Smooth muscle cell (in vitro differentiated cells): Measurements from ENCODE around the gene AATF. TPM values are rescaled to one million over a fixed set of nuclear protein-coding genes. Genes with fewer than 3 reads are reported as not detected.

ENCODE experiments used
- DNase-seq: peaks from one replicate; lab custom pipeline; 2025; ENCODE audit not compliant: unreplicated experiment; lab: John Stamatoyannopoulos, UW
- H2AFZ ChIP-seq: fragments of 200-600 bp; sonication (generic); 2 replicates; pipeline ENCODE4 v1.6.0; 2016; ENCODE audit warnings: antibody characterized with exemption, low read depth, mild to moderate bottlenecking
- H3F3A ChIP-seq: fragments of 200-600 bp; sonication (generic); 2 replicates; pipeline ENCODE4 v1.6.0; 2017; ENCODE audit warnings: antibody characterized with exemption, low read depth
- H3K27ac ChIP-seq: fragments of 200-600 bp; sonication (generic); 2 replicates; pipeline ENCODE4 v1.5.1; 2016; ENCODE audit warnings: low read depth, mild to moderate bottlenecking
- H3K27me3 ChIP-seq: fragments of 200-600 bp; sonication (generic); 2 replicates; pipeline ENCODE4 v1.6.1; 2016; ENCODE audit warnings: low read depth, mild to moderate bottlenecking
- H3K36me3 ChIP-seq: fragments of 200-600 bp; sonication (generic); 2 replicates; pipeline ENCODE4 v1.5.1; 2016; ENCODE audit warnings: low read depth
- H3K4me1 ChIP-seq: fragments of 200-600 bp; sonication (generic); 2 replicates; pipeline ENCODE4 v1.5.1; 2016; ENCODE audit warnings: low read depth
- H3K4me2 ChIP-seq: fragments of 200-600 bp; sonication (generic); 2 replicates; pipeline ENCODE4 v1.6.0; 2016; ENCODE audit warnings: mild to moderate bottlenecking
- H3K4me3 ChIP-seq: fragments of 200-600 bp; sonication (generic); 2 replicates; pipeline ENCODE4 v1.5.1; 2016; ENCODE audit warnings: mild to moderate bottlenecking
- H3K79me2 ChIP-seq: fragments of 200-600 bp; sonication (generic); 2 replicates; pipeline ENCODE4 v1.6.0; 2016; ENCODE audit warnings: low read depth, mild to moderate bottlenecking
- H3K9ac ChIP-seq: fragments of 200-600 bp; sonication (generic); 2 replicates; pipeline ENCODE4 v1.6.0; 2016; ENCODE audit warnings: low read depth
- H3K9me3 ChIP-seq: fragments of 200-600 bp; sonication (generic); replicated peaks from 2 replicates; pipeline ENCODE4 v1.5.1; 2016; ENCODE audit warnings: low read depth
- H4K20me1 ChIP-seq: fragments of 200-600 bp; sonication (generic); 2 replicates; pipeline ENCODE4 v1.6.0; 2016; ENCODE audit warnings: low read depth
- CTCF ChIP-seq: fragments of 200-600 bp; sonication (generic); IDR thresholded peaks from 2 replicates; pipeline ENCODE4 v1.5.1; 2017; ENCODE audit warnings: borderline replicate concordance, mild to moderate bottlenecking, antibody characterized with exemption; ENCODE audit not compliant: insufficient read depth, poor library complexity, severe bottlenecking
- WGBS: methylation state at CpG from one replicate; pipeline ENCODE4 v1.1.7; 2016; ENCODE audit warnings: low lambda C conversion rate; 5-methylcytosine and 5-hydroxymethylcytosine counted together
- polyA plus RNA-seq: library from polyadenylated mRNA; unstranded; fragments of >200 nt; fragmentation: Nextera tagmentation; extraction: Ambion mirVana; gene quantifications from 2 replicates; pipeline ENCODE4 v1.2.1, GENCODE V29; 2016
- total RNA-seq: library from RNA; depleted of rRNA; stranded (reverse); fragments of >200 nt; gene quantifications from 2 replicates; pipeline ENCODE4 v1.2.3, GENCODE V29; 2014

Gene AATF
- total and polyA plus RNA-seq, 2 experiments from 2014 or later: 18.5 to 38.0 TPM

GRCh38 chr17:37025847-37026530 is 77.2 kb downstream of the AATF start:
- DNase-seq: no peak
- Histone ChIP-seq H2AFZ (no peak overlapping the region), H3F3A (no peaks in the 10 kb centered on the region), H3K4me1 (no peaks in the 10 kb centered on the region), H3K36me3 (no peaks in the 10 kb centered on the region), H3K27ac (no peak overlapping the region), H3K4me3 (no peak overlapping the region), H3K79me2 (no peaks in the 10 kb centered on the region), H3K9ac (no peak overlapping the region), H3K9me3 (no peaks in the 10 kb centered on the region), H3K4me2 (no peak overlapping the region), H4K20me1 (peaks cover 4% of the 10 kb centered on the region), H3K27me3 (no peaks in the 10 kb centered on the region)
- no peak for TF ChIP-seq CTCF
- 70% methylated on average over 2 of the region's 2 CpGs for WGBS

GRCh38 chr17:37026531-37026869 is 77.7 kb downstream of the AATF start:
- Histone ChIP-seq H3K27ac (no peak overlapping the region), H3K9ac (no peak overlapping the region), H4K20me1 (peaks cover 4% of the 10 kb centered on the region), H3K4me2 (no peak overlapping the region), H3K9me3 (no peaks in the 10 kb centered on the region), H3K79me2 (no peaks in the 10 kb centered on the region), H3K4me1 (no peaks in the 10 kb centered on the region), H3K27me3 (no peaks in the 10 kb centered on the region), H3F3A (no peaks in the 10 kb centered on the region), H3K4me3 (no peak overlapping the region), H3K36me3 (peaks cover under 1% of the 10 kb centered on the region), H2AFZ (no peak overlapping the region)
- TF ChIP-seq CTCF: no peak
- 47% methylated on average over 1 of the region's 1 CpG for WGBS
- DNase-seq: no peak

- peaks cover 4% of the 10 kb centered on the region for H3K36me3 ChIP-seq
- H4K20me1 ChIP-seq: peaks cover 4% of the 10 kb centered on the region
- no peaks in the 10 kb centered on the region for H3K27me3 ChIP-seq
- H3K79me2 ChIP-seq: no peaks in the 10 kb centered on the region
- no peak overlapping the region for H3K4me2 ChIP-seq
- H3K4me1 ChIP-seq: no peaks in the 10 kb centered on the region
- H3K9me3 ChIP-seq: no peaks in the 10 kb centered on the region
- no peak overlapping the region for H2AFZ ChIP-seq
- H3K27ac ChIP-seq: no peak overlapping the region
- no peak overlapping the region for H3K4me3 ChIP-seq
- no peak for TF ChIP-seq CTCF
- no peak for DNase-seq
- no peak overlapping the region for H3K9ac ChIP-seq
- 98% methylated on average over 4 of the region's 4 CpGs for WGBS
- H3F3A ChIP-seq: no peaks in the 10 kb centered on the region
Measured at GRCh38 chr17:37028040-37028439, 79.3 kb downstream of the AATF start.

- Histone ChIP-seq H3K27ac (no peak overlapping the region), H4K20me1 (no peaks in the 10 kb centered on the region), H3K9ac (no peak overlapping the region), H3K4me1 (no peaks in the 10 kb centered on the region), H3K4me3 (no peak overlapping the region), H3K79me2 (no peaks in the 10 kb centered on the region), H2AFZ (no peak overlapping the region), H3F3A (no peaks in the 10 kb centered on the region), H3K9me3 (no peaks in the 10 kb centered on the region), H3K4me2 (no peak overlapping the region), H3K27me3 (no peaks in the 10 kb centered on the region), H3K36me3 (peaks cover 5% of the 10 kb centered on the region)
- no peak for DNase-seq
- no peak for TF ChIP-seq CTCF
- WGBS: 96% methylated on average over 4 of the region's 4 CpGs
Measured at GRCh38 chr17:37031493-37032083, 82.8 kb downstream of the AATF start.
